HEK293 (cell line): Measurements from ENCODE around the gene TNS1.

Experiments
- WT1 ChIP-seq: fragments of 450-650 bp; formaldehyde crosslinking; IDR thresholded peaks from 2 replicates; pipeline ENCODE4 v1.5.1; 2016; ENCODE audit warnings: missing biosample characterization, missing genetic modification characterization
- ZNF202 ChIP-seq: fragments of 450-650 bp; formaldehyde crosslinking; IDR thresholded peaks from 2 replicates; pipeline ENCODE4 v1.5.1; 2016; ENCODE audit warnings: missing biosample characterization, missing genetic modification characterization, borderline replicate concordance
- ZNF561 ChIP-seq: fragments of 450-650 bp; IDR thresholded peaks from 2 replicates; pipeline ENCODE4 v1.5.1; 2018; ENCODE audit warnings: missing biosample characterization, missing genetic modification characterization, borderline replicate concordance

DNA sequence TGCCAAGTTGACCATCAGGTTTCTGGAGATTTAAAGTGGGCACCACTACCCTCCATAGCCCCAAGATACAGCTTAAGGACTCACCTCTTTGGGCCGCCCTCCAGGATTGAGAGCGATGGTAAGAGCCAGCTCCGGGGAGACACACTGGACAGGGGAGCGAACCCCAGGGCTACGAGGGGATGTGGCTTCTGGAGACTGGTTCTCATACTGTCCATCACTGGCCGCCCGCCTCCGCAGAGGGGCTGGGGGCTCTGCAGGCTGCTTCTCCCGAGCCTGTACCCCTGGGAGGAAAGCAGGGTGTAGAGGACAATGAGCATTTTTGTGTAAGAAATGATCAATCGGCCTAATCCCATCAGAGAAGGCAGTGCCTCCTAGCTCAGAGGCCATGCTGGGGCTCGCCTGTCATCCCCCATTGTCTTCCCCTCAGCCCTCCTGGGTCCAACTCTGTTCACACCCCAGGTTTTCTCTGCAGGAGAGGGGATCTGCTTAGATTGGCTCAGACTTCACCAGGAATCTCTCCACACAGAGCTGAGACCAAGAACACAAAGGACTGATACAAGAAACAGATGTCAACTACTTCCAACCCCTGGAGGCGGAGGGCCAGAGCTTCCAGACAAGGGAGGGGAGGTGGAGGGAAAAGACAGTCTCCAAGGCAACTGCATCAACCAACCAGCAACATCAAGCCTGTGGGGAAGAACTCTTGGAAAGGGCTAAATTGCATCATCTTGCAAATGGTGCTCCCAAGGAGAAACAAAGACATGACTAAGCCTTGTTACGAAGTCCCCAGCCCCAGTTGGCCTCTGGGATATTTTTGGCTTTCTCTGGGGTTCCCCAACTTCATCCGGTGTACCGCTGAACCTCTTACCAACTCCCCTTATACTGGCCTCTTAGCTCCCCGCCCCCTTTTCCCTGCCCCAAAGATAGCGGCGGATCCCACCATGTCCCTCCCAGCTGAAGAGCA is 166.6 kb downstream of the TNS1 start:
- TF ChIP-seq ZNF202 (tag by site-specific recombination): no peak
- TF ChIP-seq WT1 (tag by site-specific recombination): no peak
- TF ChIP-seq ZNF561 (tag by site-specific recombination): no peak
